PC-9 (cell line): Measurements from ENCODE around the gene MSI2.

Experiments
- EZH2 ChIP-seq: fragments of 200-600 bp; sonication (generic); IDR thresholded peaks from 2 replicates; pipeline ENCODE4 v1.8.0; 2017; ENCODE audit warnings: antibody characterized with exemption, low read depth
- TF ChIP-seq, protein P1 (sequence below): fragments of 200-600 bp; sonication (generic); conservative IDR thresholded peaks from 2 replicates; pipeline ENCODE4 v1.6.1; 2017; ENCODE audit warnings: mixed run types, antibody characterized with exemption, mild to moderate bottlenecking, moderate library complexity

GRCh38 chr17:57586742-57587141, 330.4 kb downstream of the MSI2 start:
- TF ChIP-seq EZH2: no peak
- TF ChIP-seq, protein P1, sequence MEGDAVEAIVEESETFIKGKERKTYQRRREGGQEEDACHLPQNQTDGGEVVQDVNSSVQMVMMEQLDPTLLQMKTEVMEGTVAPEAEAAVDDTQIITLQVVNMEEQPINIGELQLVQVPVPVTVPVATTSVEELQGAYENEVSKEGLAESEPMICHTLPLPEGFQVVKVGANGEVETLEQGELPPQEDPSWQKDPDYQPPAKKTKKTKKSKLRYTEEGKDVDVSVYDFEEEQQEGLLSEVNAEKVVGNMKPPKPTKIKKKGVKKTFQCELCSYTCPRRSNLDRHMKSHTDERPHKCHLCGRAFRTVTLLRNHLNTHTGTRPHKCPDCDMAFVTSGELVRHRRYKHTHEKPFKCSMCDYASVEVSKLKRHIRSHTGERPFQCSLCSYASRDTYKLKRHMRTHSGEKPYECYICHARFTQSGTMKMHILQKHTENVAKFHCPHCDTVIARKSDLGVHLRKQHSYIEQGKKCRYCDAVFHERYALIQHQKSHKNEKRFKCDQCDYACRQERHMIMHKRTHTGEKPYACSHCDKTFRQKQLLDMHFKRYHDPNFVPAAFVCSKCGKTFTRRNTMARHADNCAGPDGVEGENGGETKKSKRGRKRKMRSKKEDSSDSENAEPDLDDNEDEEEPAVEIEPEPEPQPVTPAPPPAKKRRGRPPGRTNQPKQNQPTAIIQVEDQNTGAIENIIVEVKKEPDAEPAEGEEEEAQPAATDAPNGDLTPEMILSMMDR: no peak
